HG03045 (cell line): ENCODE data around the gene MED28.
"Not testable (repeated sequence)": the region's sequence is repeated elsewhere in the genome, so short reads cannot be mapped to it uniquely, and the experiment has no call there.

Source experiments
- ATAC-seq: cut with Tn5 transposase; IDR thresholded peaks from one replicate; pipeline ENCODE4 v1.9.1; 2021; ENCODE audit warnings: mild to moderate bottlenecking, moderate library complexity; ENCODE audit not compliant: unreplicated experiment

MED28 gene

DNA sequence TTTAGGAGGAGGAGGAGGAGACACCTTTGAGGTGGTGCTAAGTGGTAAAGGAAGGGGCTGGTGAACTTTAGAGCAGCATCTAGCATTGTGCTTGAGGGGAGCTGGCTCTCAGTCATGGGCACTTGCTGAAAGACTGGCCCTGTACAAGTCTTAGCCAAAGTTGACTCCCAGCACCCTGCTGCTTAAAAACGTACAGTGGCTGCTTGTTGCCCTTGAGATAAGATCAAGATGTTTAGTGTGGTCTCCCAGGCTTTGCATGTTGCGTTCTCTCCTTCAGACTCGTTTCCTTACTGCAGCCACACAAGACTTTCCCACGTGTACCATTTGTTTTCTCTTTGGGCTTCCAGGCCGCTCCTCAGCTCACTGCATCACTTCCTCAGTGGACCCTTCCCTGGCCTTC is 1.8 kb downstream of the MED28 start:
- ATAC-seq: no peak

- ATAC-seq: no peak
Measured at GRCh38 chr4:17618926-17619325, 4.5 kb downstream of the MED28 start.

- no peak for ATAC-seq
Measured at GRCh38 chr4:17619416-17620105, 5.1 kb downstream of the MED28 start.

DNA sequence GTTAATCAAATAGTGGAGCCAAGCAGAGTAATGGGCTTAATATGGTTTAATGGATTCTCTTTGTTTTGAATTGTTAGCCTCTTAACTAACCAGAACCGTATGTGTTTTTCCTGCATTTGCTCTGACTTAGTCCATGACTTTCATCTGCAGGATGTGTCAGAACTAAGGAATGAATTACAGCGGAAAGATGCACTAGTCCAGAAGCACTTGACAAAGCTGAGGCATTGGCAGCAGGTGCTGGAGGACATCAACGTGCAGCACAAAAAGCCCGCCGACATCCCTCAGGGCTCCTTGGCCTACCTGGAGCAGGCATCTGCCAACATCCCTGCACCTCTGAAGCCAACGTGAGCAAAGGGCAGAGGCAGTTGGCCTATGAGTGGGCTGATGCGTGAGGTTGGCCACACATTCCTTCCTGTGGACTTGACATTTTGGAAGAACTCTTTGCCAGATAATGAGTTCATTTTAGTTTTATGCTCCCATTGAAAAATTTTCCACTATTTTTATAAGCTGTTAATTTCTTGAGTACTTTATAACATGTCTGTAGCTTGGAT is 9.1 kb downstream of the MED28 start:
- ATAC-seq: no peak

DNA sequence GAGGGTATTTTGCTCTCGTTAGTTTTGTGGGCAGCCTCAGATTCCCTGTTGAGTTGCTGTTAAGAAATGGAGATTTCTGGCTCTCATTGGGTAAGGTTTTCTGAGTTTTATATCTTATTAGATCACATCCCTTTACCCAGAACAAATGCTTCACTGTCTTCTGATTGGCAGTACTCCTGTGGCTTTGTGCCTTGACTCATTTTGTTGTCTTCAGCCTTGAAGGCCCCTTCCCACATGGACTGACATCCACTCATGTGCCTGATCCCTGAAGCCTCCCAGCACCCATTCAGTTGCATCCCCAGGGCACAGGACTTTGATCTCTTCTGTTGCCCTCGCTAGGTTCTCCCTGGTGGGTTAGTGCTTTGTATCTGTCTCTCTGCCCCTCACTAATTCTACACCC is 10.4 kb downstream of the MED28 start:
- ATAC-seq: no peak

- no peak for ATAC-seq
Measured at GRCh38 chr4:17630228-17630627, 15.8 kb downstream of the MED28 start.

DNA sequence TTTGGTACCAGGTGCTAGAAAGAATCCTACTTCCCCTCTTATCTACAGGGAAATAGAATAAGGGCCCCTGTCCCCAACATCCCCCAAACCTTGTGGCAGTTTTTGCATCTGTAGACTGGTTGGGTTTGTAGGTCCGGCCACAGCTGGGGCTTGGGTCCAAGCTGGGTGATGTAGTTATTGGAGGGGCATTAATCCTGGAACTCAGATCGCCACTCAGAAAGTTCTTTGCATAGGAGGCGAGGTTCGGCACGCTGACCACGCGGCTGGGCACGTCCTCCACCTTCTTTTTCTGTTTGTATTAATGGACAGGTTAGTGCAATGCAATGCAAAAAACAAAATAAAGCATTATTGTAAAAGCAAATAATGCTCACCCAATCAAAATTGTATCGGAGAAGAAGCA is 19.2 kb downstream of the MED28 start:
- no peak for ATAC-seq

- ATAC-seq: no peak
Measured at GRCh38 chr4:17635056-17635455, 20.6 kb downstream of the MED28 start.

DNA sequence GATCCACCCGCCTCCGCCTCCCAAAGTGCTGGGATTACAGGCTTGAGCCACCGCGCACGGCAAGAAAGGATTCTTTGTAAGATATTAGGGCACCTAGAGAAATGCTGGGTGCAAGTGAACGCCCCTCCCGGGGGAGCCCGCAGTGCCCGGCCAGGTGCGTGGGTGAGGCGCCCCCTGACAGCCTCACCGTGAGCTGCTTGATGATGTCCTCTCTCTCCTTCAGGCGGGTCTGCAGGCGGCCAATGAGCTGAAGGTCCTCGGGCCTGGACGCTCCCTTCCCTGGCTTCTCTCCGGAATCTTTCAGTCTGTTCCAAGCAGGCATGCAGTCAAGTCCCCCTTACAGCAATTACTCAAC is 21.9 kb downstream of the MED28 start:
- peak; percentile 10 for ATAC-seq

- peak; percentile 80 for ATAC-seq
Measured at GRCh38 chr4:17636696-17637622, 22.5 kb downstream of the MED28 start.

GRCh38 chr4:17639136-17639535 is 24.7 kb downstream of the MED28 start:
- no peak for ATAC-seq

- ATAC-seq: no peak
Measured at GRCh38 chr4:17642398-17642783, 27.9 kb downstream of the MED28 start.

DNA sequence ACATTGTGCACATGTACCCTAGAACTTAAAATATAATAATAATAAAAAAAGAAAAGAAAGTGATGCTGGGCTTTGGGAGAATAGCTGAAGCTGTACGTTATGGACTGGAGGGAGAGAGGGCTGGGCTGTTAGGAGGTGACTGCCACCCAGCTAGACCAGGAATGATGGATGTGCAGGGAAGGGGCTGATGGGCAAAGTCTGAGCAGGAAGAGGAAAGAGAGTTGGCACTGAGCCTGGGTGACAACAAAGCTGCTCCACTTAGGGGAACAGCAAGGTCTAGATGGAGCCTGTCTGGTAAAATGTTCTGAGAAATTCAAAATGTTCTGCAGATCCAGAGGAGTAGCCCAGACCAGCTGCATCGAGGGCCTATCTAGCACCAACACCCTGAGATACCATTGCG is 32.3 kb downstream of the MED28 start:
- ATAC-seq: no peak

DNA sequence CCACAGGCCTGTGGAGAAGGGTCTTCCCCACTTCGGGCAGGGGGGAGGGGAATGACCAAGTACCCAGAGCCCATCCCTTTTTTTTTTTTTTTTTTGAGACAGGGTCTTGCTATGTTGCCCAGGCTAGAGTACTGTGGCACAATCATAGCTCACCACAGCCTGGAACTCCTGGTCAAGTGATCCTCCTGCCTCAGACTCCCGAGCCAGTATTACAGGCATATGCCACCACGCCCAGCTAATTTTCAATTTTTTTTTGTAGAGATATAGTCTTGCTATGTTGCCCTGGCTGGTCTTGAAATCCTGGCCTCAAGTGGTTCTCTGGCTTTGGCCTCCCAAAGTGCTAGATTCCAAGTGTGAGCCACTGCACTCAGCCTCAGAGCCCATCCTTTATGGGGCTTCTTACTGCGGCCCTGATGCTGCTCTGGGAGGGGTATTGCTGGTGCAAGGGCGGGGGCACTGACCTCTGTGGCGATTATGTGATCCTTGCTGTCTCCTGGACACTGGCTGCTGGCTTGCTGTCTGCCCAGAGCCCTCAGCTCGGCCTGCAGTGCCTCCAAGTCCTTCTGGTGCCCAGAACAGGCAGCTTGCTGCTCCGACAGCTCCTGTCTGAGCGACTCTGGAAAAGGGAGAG is 32.9 kb downstream of the MED28 start:
- no peak for ATAC-seq

GRCh38 chr4:17647927-17648326 is 33.5 kb downstream of the MED28 start:
- ATAC-seq: no peak

GRCh38 chr4:17650406-17650805 is 36.0 kb downstream of the MED28 start:
- ATAC-seq: no peak

DNA sequence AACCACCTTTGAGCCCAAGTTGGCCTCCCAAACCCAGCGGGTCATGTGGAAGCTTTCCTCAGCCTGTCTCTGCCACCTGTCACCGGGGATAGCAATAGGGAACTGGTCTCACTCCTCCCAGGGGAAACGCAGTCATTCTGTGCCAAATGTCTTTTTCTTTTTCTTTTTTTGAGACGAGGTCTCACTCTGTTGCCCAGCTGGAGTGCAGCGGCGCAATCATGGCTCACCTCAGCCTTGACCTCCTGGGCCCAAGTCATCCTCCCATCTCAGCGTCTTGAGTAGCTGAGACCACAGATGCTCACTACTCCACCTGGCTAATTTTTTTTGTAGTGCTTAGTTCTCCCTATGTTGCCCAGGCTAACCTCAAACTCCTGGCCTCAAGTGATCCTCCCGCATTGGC is 40.3 kb downstream of the MED28 start:
- no peak for ATAC-seq

DNA sequence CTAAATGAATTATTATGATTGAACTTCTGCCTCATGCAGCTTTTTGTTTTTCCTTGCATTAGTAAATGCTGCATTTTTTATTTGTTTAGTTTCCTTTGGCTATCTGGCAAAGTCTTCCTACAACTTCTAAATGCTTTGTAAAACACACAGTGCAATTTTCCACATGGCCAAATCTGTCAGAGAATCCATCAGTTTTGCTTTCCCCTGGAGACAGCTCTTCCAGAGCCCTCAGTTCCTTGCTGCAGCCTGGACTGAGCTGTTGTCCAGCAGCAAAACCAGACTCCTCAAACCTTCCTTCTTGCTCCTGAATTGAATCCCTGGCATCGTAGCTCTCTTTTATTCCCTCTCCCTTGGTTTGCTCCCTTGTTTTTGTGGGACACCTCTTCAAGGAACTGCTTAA is 42.6 kb downstream of the MED28 start:
- no peak for ATAC-seq

GRCh38 chr4:17657849-17658248 is 43.4 kb downstream of the MED28 start:
- ATAC-seq: no peak

GRCh38 chr4:17659196-17659595 is 44.8 kb downstream of the MED28 start:
- ATAC-seq: not testable (repeated sequence)

DNA sequence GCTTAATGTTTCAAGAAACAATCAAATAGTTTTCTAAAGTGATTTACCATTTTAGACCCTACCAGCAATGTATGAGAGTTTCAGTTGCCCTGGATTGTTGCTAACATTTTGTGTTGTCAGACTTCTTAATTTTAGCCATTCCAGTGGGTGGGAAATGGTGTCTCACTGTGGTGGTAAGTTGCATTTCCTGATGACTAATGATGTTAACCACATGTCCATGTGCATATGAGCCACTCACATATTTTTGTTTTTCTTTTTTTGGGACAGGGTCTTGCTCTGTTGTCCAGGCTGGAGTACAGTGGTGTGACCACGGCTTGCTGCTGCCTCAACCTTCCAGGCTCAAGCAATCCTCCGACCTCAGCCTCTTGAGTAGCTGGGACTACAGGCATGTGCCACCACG is 48.3 kb downstream of the MED28 start:
- ATAC-seq: no peak

- ATAC-seq: peak; percentile 67
Measured at GRCh38 chr4:17664755-17665154, 50.3 kb downstream of the MED28 start.
